ENCODE data around the gene TKTL1. TPM values are rescaled to one million over a fixed set of nuclear protein-coding genes. Genes with fewer than 3 reads are reported as not detected.

The TKTL1 gene
- total RNA-seq, 2 experiments from 2014 or later, result 0.06 to 0.78 TPM

DNA sequence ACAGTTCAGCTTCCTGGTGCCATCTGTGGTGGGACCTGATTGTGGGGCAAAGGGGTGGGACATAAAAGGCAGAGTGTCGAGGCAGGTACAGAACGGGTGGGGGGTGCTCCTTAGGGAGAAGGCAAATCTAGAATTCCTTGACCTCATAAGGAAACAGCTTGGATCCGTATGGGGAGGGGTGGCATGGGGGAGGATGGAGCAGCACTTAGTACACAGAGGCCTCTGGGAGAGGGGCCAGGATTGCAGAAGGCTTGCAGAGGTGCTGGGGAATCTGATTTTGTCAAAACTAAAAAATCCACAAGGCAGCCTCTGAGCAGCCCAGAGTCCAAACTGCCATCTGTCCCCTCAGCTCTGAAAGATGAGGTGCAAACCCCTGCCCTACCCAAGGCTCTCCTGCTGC lies 81.2 kb downstream of the TKTL1 start:
- H3K27ac ChIP-seq (ENCODE audit: low read depth, low read length, poor library complexity, severe bottlenecking), result no peak overlapping the region
- no peak overlapping the region for H3K4me2 ChIP-seq (ENCODE audit: low read length)
- H3K9me3 ChIP-seq (ENCODE audit: low read length), result no peaks in the 10 kb centered on the region
- no peaks in the 10 kb centered on the region for H4K20me1 ChIP-seq (ENCODE audit: insufficient read depth, low read length)
- ChIA-PET CTCF (ENCODE audit: unreplicated experiment) (no interaction called here), POLR2A (no interaction called here)
- H3K9me2 ChIP-seq (ENCODE audit: insufficient read depth, low read length), result no peaks in the 10 kb centered on the region
- BruUV-seq (replicated peaks), result no TSS peak
- intact Hi-C loops (cut with micrococcal nuclease; ENCODE audit: unreplicated experiment), result loop anchor here (10.0 kb wide), 1 partner anchor 452 kb away; the partner anchor contains the start of gene ARHGAP4
- DNase-seq (ENCODE audit: low spot score), result no peak
- peaks cover 4% of the 10 kb centered on the region; the same call in 1 of the 2 replicates for H3K36me3 ChIP-seq (ENCODE audit: insufficient read depth, low read length)
- H2AFZ ChIP-seq (ENCODE audit: low read length), result no peak overlapping the region
- TF ChIP-seq EZH2phosphoT487 (IDR thresholded peaks at IDR 0.05; ENCODE audit: borderline replicate concordance, low read depth, low read length), result no peak
- TF ChIP-seq, protein P1, sequence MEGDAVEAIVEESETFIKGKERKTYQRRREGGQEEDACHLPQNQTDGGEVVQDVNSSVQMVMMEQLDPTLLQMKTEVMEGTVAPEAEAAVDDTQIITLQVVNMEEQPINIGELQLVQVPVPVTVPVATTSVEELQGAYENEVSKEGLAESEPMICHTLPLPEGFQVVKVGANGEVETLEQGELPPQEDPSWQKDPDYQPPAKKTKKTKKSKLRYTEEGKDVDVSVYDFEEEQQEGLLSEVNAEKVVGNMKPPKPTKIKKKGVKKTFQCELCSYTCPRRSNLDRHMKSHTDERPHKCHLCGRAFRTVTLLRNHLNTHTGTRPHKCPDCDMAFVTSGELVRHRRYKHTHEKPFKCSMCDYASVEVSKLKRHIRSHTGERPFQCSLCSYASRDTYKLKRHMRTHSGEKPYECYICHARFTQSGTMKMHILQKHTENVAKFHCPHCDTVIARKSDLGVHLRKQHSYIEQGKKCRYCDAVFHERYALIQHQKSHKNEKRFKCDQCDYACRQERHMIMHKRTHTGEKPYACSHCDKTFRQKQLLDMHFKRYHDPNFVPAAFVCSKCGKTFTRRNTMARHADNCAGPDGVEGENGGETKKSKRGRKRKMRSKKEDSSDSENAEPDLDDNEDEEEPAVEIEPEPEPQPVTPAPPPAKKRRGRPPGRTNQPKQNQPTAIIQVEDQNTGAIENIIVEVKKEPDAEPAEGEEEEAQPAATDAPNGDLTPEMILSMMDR (conservative IDR thresholded peaks at IDR 0.05; ENCODE audit: low read length), result no peak
- no peak overlapping the region for H3K4me3 ChIP-seq (ENCODE audit: low read depth, low read length, poor library complexity, severe bottlenecking)
- H3K79me2 ChIP-seq (ENCODE audit: insufficient read depth, low read depth, low read length), result peaks cover 13% of the 10 kb centered on the region
- H3K4me1 ChIP-seq (ENCODE audit: insufficient read depth, low read length, poor library complexity, severe bottlenecking), result peaks cover 44% of the 10 kb centered on the region

DNA sequence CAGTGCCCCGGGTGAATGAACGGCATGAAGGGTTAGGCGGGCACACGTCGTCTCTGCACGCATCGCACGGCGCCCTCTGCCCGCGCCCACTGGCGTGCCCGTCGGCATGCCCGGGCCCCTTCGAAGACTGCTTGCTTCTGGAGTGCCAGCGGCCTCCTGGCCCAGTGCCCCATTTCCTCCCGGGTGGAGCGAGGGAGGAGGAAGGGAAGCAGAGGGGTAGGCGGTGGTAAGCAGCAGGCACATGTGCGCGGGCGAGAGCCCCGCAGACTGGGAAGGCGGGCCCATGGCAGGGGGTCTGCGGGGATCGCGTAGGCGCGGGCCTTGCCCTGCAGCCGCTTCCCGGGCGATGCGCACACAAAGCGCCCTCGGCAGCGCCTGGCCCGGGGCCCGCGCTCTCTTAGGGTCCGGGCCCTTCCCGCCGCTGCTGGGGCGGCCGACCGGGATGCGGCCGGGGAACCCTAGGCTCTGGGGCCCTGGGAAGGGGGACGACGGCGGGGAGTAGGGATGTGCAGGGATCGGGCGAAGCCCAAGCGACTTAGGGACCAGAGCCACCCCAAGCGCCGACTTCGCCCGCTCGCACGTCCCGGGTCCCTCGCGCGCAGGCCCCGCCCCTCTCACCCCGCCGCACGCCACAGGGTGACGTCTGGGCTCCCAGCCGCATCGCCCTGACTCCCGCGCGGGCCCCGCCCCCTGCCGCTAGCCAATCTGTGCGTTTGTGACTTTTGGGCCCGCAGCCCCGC lies 82.6 kb downstream of the TKTL1 start:
- peaks cover 13% of the 10 kb centered on the region for H3K79me2 ChIP-seq (ENCODE audit: insufficient read depth, low read depth, low read length)
- ChIA-PET POLR2A (no interaction called here), CTCF (ENCODE audit: unreplicated experiment) (no interaction called here)
- H2AFZ ChIP-seq (ENCODE audit: low read length), result no peak overlapping the region
- H3K36me3 ChIP-seq (ENCODE audit: insufficient read depth, low read length), result peaks cover 4% of the 10 kb centered on the region; the same call in 1 of the 2 replicates
- peak overlapping the region; percentile 72 for H3K4me3 ChIP-seq (ENCODE audit: low read depth, low read length, poor library complexity, severe bottlenecking)
- peaks cover 33% of the 10 kb centered on the region for H3K4me1 ChIP-seq (ENCODE audit: insufficient read depth, low read length, poor library complexity, severe bottlenecking)
- TF ChIP-seq, protein P1 (conservative IDR thresholded peaks at IDR 0.05; ENCODE audit: low read length), result no peak
- TF ChIP-seq EZH2phosphoT487 (IDR thresholded peaks at IDR 0.05; ENCODE audit: borderline replicate concordance, low read depth, low read length), result no peak
- BruUV-seq (replicated peaks), result no TSS peak
- H3K27ac ChIP-seq (ENCODE audit: low read depth, low read length, poor library complexity, severe bottlenecking), result peak overlapping the region; percentile 66
- intact Hi-C loops (cut with micrococcal nuclease; ENCODE audit: unreplicated experiment), result loop anchor here (1.0 to 10.0 kb wide), 2 partner anchors 406 to 453 kb away; partner anchors contain the start of genes ARHGAP4 and TMEM187
- no peaks in the 10 kb centered on the region for H4K20me1 ChIP-seq (ENCODE audit: insufficient read depth, low read length)
- no peaks in the 10 kb centered on the region for H3K9me2 ChIP-seq (ENCODE audit: insufficient read depth, low read length)
- H3K9me3 ChIP-seq (ENCODE audit: low read length), result no peaks in the 10 kb centered on the region
- DNase-seq (ENCODE audit: low spot score), result peak; percentile 35
- H3K4me2 ChIP-seq (ENCODE audit: low read length), result peak overlapping the region; percentile 77
